ENCODE measurements around the gene DRD1. TPM values are rescaled to one million over a fixed set of nuclear protein-coding genes. Genes with fewer than 3 reads are reported as not detected.
"Not testable (repeated sequence)": the region's sequence is repeated elsewhere in the genome, so short reads cannot be mapped to it uniquely, and the experiment has no call there.

The DRD1 gene
- total and polyA plus RNA-seq, 8 donors = 0.04 to 0.21 (median 0.06) TPM; not detected in 3

- no peaks in the 10 kb centered on the region for H3K36me3 ChIP-seq
- H3K4me1 ChIP-seq = no peaks in the 10 kb centered on the region
- no peaks in the 10 kb centered on the region for H3K9me3 ChIP-seq
- DNase-seq (no peak), ATAC-seq (no peak), FAIRE-seq (no peak)
- intact Hi-C loops (cut with DNase I) = no loop called here
- TF ChIP-seq, protein P1, sequence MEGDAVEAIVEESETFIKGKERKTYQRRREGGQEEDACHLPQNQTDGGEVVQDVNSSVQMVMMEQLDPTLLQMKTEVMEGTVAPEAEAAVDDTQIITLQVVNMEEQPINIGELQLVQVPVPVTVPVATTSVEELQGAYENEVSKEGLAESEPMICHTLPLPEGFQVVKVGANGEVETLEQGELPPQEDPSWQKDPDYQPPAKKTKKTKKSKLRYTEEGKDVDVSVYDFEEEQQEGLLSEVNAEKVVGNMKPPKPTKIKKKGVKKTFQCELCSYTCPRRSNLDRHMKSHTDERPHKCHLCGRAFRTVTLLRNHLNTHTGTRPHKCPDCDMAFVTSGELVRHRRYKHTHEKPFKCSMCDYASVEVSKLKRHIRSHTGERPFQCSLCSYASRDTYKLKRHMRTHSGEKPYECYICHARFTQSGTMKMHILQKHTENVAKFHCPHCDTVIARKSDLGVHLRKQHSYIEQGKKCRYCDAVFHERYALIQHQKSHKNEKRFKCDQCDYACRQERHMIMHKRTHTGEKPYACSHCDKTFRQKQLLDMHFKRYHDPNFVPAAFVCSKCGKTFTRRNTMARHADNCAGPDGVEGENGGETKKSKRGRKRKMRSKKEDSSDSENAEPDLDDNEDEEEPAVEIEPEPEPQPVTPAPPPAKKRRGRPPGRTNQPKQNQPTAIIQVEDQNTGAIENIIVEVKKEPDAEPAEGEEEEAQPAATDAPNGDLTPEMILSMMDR (IDR thresholded peaks at IDR 0.05) = no peak
- no peak overlapping the region for H3K4me3 ChIP-seq
- peaks cover 0 to 6% (median 0%) of the 10 kb centered on the region in 4 donors for H3K27me3 ChIP-seq
- no peak overlapping the region for H3K27ac ChIP-seq
- 84 to 86% methylated on average over 13 of the region's 13 CpGs for WGBS, 2 donors
Observed at GRCh38 chr5:175461370-175461769, 17.4 kb upstream of the DRD1 start.

GRCh38 chr5:175460552-175460951, 16.6 kb upstream of the DRD1 start:
- intact Hi-C loops (cut with DNase I) = no loop called here
- Histone ChIP-seq H3K9me3 (no peaks in the 10 kb centered on the region), H3K4me3 (no peak overlapping the region), H3K4me1 (no peaks in the 10 kb centered on the region), H3K27ac (no peak overlapping the region), H3K36me3 (no peaks in the 10 kb centered on the region), H3K27me3 (peaks cover 0 to 10% (median 0%) of the 10 kb centered on the region in 4 donors)
- no peak for DNase-seq
- TF ChIP-seq, protein P1 (IDR thresholded peaks at IDR 0.05) = no peak
- FAIRE-seq = no peak
- 59 to 76% methylated on average over 2 of the region's 2 CpGs for WGBS, 2 donors
- ATAC-seq = no peak

DNA sequence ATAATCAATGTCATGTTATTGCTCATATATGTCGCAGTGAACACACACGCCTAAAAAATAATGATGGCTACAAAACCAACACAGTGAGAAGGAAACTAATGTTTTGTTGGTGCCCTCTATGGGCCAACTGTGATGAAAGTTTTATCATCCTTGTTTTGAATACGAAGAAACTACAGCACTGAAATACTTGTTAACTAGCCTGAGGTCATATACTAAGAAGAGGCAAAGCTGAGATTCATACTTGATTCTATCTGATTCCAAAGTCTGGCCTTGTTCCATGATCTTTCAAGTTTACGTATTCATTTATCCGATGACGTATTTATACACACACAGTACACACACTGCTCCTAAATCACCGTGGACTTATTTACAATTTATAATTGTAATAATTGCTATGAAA, 16.1 kb upstream of the DRD1 start:
- DNase-seq (no peak), ATAC-seq (peak in 1 of 4 donors; percentile 30), FAIRE-seq (no peak)
- TF ChIP-seq, protein P1 (IDR thresholded peaks at IDR 0.05) = peak in 2 of 4 donors; percentile 10 to 14
- Histone ChIP-seq H3K27me3 (peaks cover 0 to 10% (median 0%) of the 10 kb centered on the region in 4 donors), H3K27ac (no peak overlapping the region), H3K36me3 (no peaks in the 10 kb centered on the region), H3K4me3 (no peak overlapping the region), H3K4me1 (no peaks in the 10 kb centered on the region), H3K9me3 (no peaks in the 10 kb centered on the region)
- intact Hi-C loops (cut with DNase I) = no loop called here
- WGBS, 2 donors = 38 to 47% methylated on average over 7 of the region's 7 CpGs

DNA sequence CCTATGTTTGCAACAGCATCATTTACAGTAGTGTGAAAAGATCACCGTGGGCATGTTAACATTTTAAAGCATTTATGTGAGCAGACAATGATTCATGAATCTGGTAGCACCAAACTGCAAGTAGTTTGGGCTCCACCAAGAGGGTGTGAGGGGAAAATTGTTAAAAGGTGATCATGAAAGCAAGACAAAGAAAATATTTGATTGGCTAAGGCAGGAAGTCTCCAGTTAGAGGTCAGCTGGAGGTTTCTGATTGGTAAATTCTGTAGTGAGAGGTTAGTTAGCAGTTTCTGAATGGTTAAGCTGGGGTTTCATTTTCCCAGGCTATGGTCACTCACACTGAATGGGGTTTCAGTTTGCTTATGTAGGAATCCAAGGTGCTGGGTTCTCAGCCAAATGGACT, 13.5 kb upstream of the DRD1 start:
- peaks cover 0 to 10% (median 0%) of the 10 kb centered on the region in 4 donors for H3K27me3 ChIP-seq
- no peaks in the 10 kb centered on the region for H3K4me1 ChIP-seq
- no peaks in the 10 kb centered on the region for H3K9me3 ChIP-seq
- no peaks in the 10 kb centered on the region for H3K36me3 ChIP-seq
- TF ChIP-seq, protein P1 (IDR thresholded peaks at IDR 0.05) = no peak
- intact Hi-C loops (cut with DNase I) = no loop called here
- H3K4me3 ChIP-seq = no peak overlapping the region
- H3K27ac ChIP-seq = no peak overlapping the region
- ATAC-seq (no peak), FAIRE-seq (no peak), DNase-seq (no peak)
- WGBS, 2 donors = 53 to 61% methylated on average over 1 of the region's 1 CpG

GRCh38 chr5:175456105-175456742, 12.2 kb upstream of the DRD1 start:
- Histone ChIP-seq H3K36me3 (no peaks in the 10 kb centered on the region), H3K4me1 (no peaks in the 10 kb centered on the region), H3K27ac (no peak overlapping the region), H3K27me3 (peaks cover 0 to 12% (median 0%) of the 10 kb centered on the region in 4 donors), H3K9me3 (no peaks in the 10 kb centered on the region), H3K4me3 (no peak overlapping the region)
- no peak for FAIRE-seq
- 66 to 71% methylated on average over 11 of the region's 11 CpGs for WGBS, 2 donors
- TF ChIP-seq, protein P1 (IDR thresholded peaks at IDR 0.05) = no peak
- intact Hi-C loops (cut with DNase I) = no loop called here
- DNase-seq = no peak
- ATAC-seq = no peak

- 73 to 86% methylated on average over 5 of the region's 5 CpGs for WGBS, 2 donors
- H3K9me3 ChIP-seq; H3K4me3 ChIP-seq; intact Hi-C loops (cut with DNase I); FAIRE-seq; DNase-seq; ATAC-seq; H3K36me3 ChIP-seq; H3K4me1 ChIP-seq; H3K27ac ChIP-seq: not testable (repeated sequence)
- H3K27me3 ChIP-seq = peaks cover 0 to 14% (median 0%) of the 10 kb centered on the region in 4 donors
Observed at GRCh38 chr5:175454338-175454737, 10.4 kb upstream of the DRD1 start.

All from pancreas (tissue), 10 donors.